DOHH2 (cell line): ENCODE measurements around the gene CPLANE2.

Experiments used
- H3F3A ChIP-seq: fragments of 200-600 bp; sonication (generic), shearing (Covaris generic); 2 replicates; pipeline ENCODE4 v1.6.0; 2016; ENCODE audit warnings: antibody characterized with exemption, mild to moderate bottlenecking; ENCODE audit not compliant: control insufficient read depth, insufficient read depth
- H3K27ac ChIP-seq: fragments of 200-600 bp; sonication (generic); 2 replicates; pipeline ENCODE4 v1.5.1; 2014; ENCODE audit warnings: low read depth, mild to moderate bottlenecking, low read length, moderate library complexity
- H3K27me3 ChIP-seq: fragments of 200-600 bp; sonication (generic); 2 replicates; pipeline ENCODE4 v1.6.1; 2014; ENCODE audit warnings: mild to moderate bottlenecking, low read length, mixed read lengths; ENCODE audit not compliant: control insufficient read depth
- H3K36me3 ChIP-seq: fragments of 200-600 bp; sonication (generic); 2 replicates; pipeline ENCODE4 v1.6.1; 2014; ENCODE audit warnings: mild to moderate bottlenecking, low read length, moderate library complexity, mixed read lengths; ENCODE audit not compliant: control insufficient read depth
- H3K4me1 ChIP-seq: fragments of 200-600 bp; sonication (generic); 2 replicates; pipeline ENCODE4 v1.6.1; 2014; ENCODE audit warnings: mild to moderate bottlenecking, low read length, mixed read lengths; ENCODE audit not compliant: control insufficient read depth
- H3K4me2 ChIP-seq: fragments of 200-600 bp; sonication (generic); 2 replicates; pipeline ENCODE4 v1.6.0; 2014; ENCODE audit warnings: mild to moderate bottlenecking, low read length, moderate library complexity
- H3K4me3 ChIP-seq: fragments of 200-600 bp; sonication (generic); 2 replicates; pipeline ENCODE4 v1.5.1; 2014; ENCODE audit warnings: mild to moderate bottlenecking, low read length, mixed read lengths
- H3K79me2 ChIP-seq: fragments of 200-600 bp; sonication (generic); 2 replicates; pipeline ENCODE4 v1.6.1; 2014; ENCODE audit warnings: mild to moderate bottlenecking, low read length, mixed read lengths; ENCODE audit not compliant: control insufficient read depth
- H3K9me2 ChIP-seq: fragments of 200-600 bp; sonication (generic); replicated peaks from 2 replicates; pipeline ENCODE4 v1.6.1; 2014; ENCODE audit warnings: mild to moderate bottlenecking, low read length, mixed read lengths; ENCODE audit not compliant: control insufficient read depth
- H3K9me3 ChIP-seq: fragments of 200-600 bp; sonication (generic); 2 replicates; pipeline ENCODE4 v1.6.1; 2014; ENCODE audit warnings: antibody characterized with exemption, low read length, mixed read lengths; ENCODE audit not compliant: control insufficient read depth, insufficient read depth
- H4K20me1 ChIP-seq: fragments of 200-600 bp; sonication (generic); 2 replicates; pipeline ENCODE4 v1.6.0; 2014; ENCODE audit warnings: low read depth, mild to moderate bottlenecking, antibody characterized with exemption, low read length, moderate library complexity; ENCODE audit not compliant: control insufficient read depth, insufficient read depth
- CTCF ChIP-seq: fragments of 200-600 bp; sonication (generic); IDR thresholded peaks from one replicate; pipeline ENCODE4 v1.5.1; 2014; ENCODE audit warnings: antibody characterized with exemption, mild to moderate bottlenecking, low read depth, low read length; ENCODE audit not compliant: poor library complexity, severe bottlenecking
- EZH2phosphoT487 ChIP-seq: fragments of 200-600 bp; sonication (generic); IDR thresholded peaks from 2 replicates; pipeline ENCODE4 v1.6.1; 2017; ENCODE audit warnings: borderline replicate concordance, mild to moderate bottlenecking, antibody characterized with exemption, low read length, moderate library complexity, mixed read lengths

CPLANE2 gene

GRCh38 chr1:16279186-16279585, 42.2 kb upstream of the CPLANE2 start:
- no peaks in the 10 kb centered on the region for H3K9me2 ChIP-seq
- H3K27ac ChIP-seq, result no peak overlapping the region

GRCh38 chr1:16276302-16277030, 39.5 kb upstream of the CPLANE2 start:
- H4K20me1 ChIP-seq, result no peaks in the 10 kb centered on the region

More at GRCh38 chr1:16279186-16279585, 42.2 kb upstream of the CPLANE2 start:
- H3K4me1 ChIP-seq, result no peaks in the 10 kb centered on the region
- no peaks in the 10 kb centered on the region for H3K79me2 ChIP-seq
- no peak overlapping the region for H3K4me3 ChIP-seq
- TF ChIP-seq CTCF, result no peak
- TF ChIP-seq EZH2phosphoT487, result no peak
- H3K27me3 ChIP-seq, result no peaks in the 10 kb centered on the region
- H3K36me3 ChIP-seq, result 0 out of 2 replicates have a peak, but pooled peaks cover 4% of the 10 kb centered on the region
- no peaks in the 10 kb centered on the region for H3F3A ChIP-seq
- no peaks in the 10 kb centered on the region for H3K9me3 ChIP-seq
- no peak overlapping the region for H3K4me2 ChIP-seq
- no peaks in the 10 kb centered on the region for H4K20me1 ChIP-seq

GRCh38 chr1:16275591-16275990, 38.6 kb upstream of the CPLANE2 start:
- Histone ChIP-seq H3K36me3 (0 out of 2 replicates have a peak, but pooled peaks cover 4% of the 10 kb centered on the region), H3K9me2 (no peaks in the 10 kb centered on the region), H3K27ac (no peak overlapping the region), H3K4me2 (no peak overlapping the region), H3F3A (no peaks in the 10 kb centered on the region), H3K4me1 (no peaks in the 10 kb centered on the region), H3K27me3 (no peaks in the 10 kb centered on the region), H3K4me3 (no peak overlapping the region), H3K79me2 (no peaks in the 10 kb centered on the region), H3K9me3 (no peaks in the 10 kb centered on the region), H4K20me1 (no peaks in the 10 kb centered on the region)
- TF ChIP-seq EZH2phosphoT487 (no peak), CTCF (no peak)

More at GRCh38 chr1:16276302-16277030, 39.5 kb upstream of the CPLANE2 start:
- H3K9me2 ChIP-seq, result no peaks in the 10 kb centered on the region
- H3F3A ChIP-seq, result no peaks in the 10 kb centered on the region
- no peak overlapping the region for H3K4me3 ChIP-seq
- no peak overlapping the region for H3K27ac ChIP-seq
- no peaks in the 10 kb centered on the region for H3K4me1 ChIP-seq
- H3K9me3 ChIP-seq, result no peaks in the 10 kb centered on the region
- TF ChIP-seq EZH2phosphoT487, result no peak
- no peak for TF ChIP-seq CTCF
- no peak overlapping the region for H3K4me2 ChIP-seq
- no peaks in the 10 kb centered on the region for H3K79me2 ChIP-seq
- no peaks in the 10 kb centered on the region for H3K27me3 ChIP-seq
- H3K36me3 ChIP-seq, result 0 out of 2 replicates have a peak, but pooled peaks cover 4% of the 10 kb centered on the region
